H9 (cell line): ENCODE data around the gene OPALIN. TPM values are rescaled to one million over a fixed set of nuclear protein-coding genes. Genes with fewer than 3 reads are reported as not detected.

Experiments
- DNase-seq: peaks from one replicate; pipeline ENCODE4 v3.0.0-alpha.2; 2017
- H2AFZ ChIP-seq: one replicate; pipeline ENCODE4 v1.6.1; 2013; ENCODE audit warnings: mild to moderate bottlenecking, low read length, control low read depth, moderate library complexity
- H2AK5ac ChIP-seq: 2 replicates; pipeline ENCODE4 v1.6.1; 2013; ENCODE audit warnings: low read length, control low read depth, mixed read lengths; ENCODE audit not compliant: insufficient read length
- H2BK120ac ChIP-seq: one replicate; pipeline ENCODE4 v1.6.1; 2013; ENCODE audit warnings: low read depth, mild to moderate bottlenecking, low read length, control low read depth, inconsistent platforms; ENCODE audit not compliant: poor library complexity, severe bottlenecking
- H2BK12ac ChIP-seq: 2 replicates; pipeline ENCODE4 v1.6.1; 2013; ENCODE audit warnings: low read length, control low read depth, mixed read lengths, low read depth; ENCODE audit not compliant: insufficient read length
- H2BK15ac ChIP-seq: 2 replicates; pipeline ENCODE4 v1.6.1; 2013; ENCODE audit warnings: low read depth, low read length, control low read depth
- H2BK20ac ChIP-seq: one replicate; pipeline ENCODE4 v1.6.1; 2013; ENCODE audit warnings: low read depth, mild to moderate bottlenecking, low read length, control low read depth, inconsistent platforms; ENCODE audit not compliant: poor library complexity, severe bottlenecking
- H2BK5ac ChIP-seq: 2 replicates; pipeline ENCODE4 v1.6.1; 2013; ENCODE audit warnings: low read length, control low read depth, mixed read lengths; ENCODE audit not compliant: insufficient read length
- H3K14ac ChIP-seq: 2 replicates; pipeline ENCODE4 v1.6.1; 2013; ENCODE audit warnings: low read length, control low read depth; ENCODE audit not compliant: insufficient read depth
- H3K18ac ChIP-seq: 2 replicates; pipeline ENCODE4 v1.6.1; 2013; ENCODE audit warnings: low read depth, mild to moderate bottlenecking, mixed read lengths, low read length, control low read depth; ENCODE audit not compliant: insufficient read length
- H3K23ac ChIP-seq: 2 replicates; pipeline ENCODE4 v1.6.1; 2013; ENCODE audit warnings: low read length, control low read depth, mixed read lengths, low read depth; ENCODE audit not compliant: insufficient read length
- H3K23me2 ChIP-seq: 2 replicates; pipeline ENCODE4 v1.6.1; 2013; ENCODE audit warnings: low read depth, mild to moderate bottlenecking, mixed read lengths, low read length, control low read depth; ENCODE audit not compliant: insufficient read length, poor library complexity, severe bottlenecking
- H3K27ac ChIP-seq: 2 replicates; pipeline ENCODE4 v1.5.1; 2013; ENCODE audit warnings: low read length, control low read depth, mixed read lengths, low read depth; ENCODE audit not compliant: insufficient read length
- H3K27me3 ChIP-seq: 2 replicates; pipeline ENCODE4 v1.6.1; 2013; ENCODE audit warnings: low read length, control low read depth, inconsistent platforms; ENCODE audit not compliant: insufficient read depth
- H3K4ac ChIP-seq: 2 replicates; pipeline ENCODE4 v1.6.1; 2013; ENCODE audit warnings: low read depth, mild to moderate bottlenecking, control low read depth, inconsistent platforms, low read length, moderate library complexity
- H3K4me1 ChIP-seq: 2 replicates; pipeline ENCODE4 v1.6.1; 2013; ENCODE audit warnings: low read length, control low read depth, inconsistent platforms; ENCODE audit not compliant: insufficient read depth
- H3K4me2 ChIP-seq: 2 replicates; pipeline ENCODE4 v1.6.1; 2013; ENCODE audit warnings: low read length, control low read depth, mixed read lengths; ENCODE audit not compliant: insufficient read length, insufficient read depth
- H3K56ac ChIP-seq: 2 replicates; pipeline ENCODE4 v1.6.1; 2013; ENCODE audit warnings: low read depth, mild to moderate bottlenecking, mixed read lengths, low read length, control low read depth; ENCODE audit not compliant: insufficient read length
- H3K79me1 ChIP-seq: 2 replicates; pipeline ENCODE4 v1.6.1; 2013; ENCODE audit warnings: low read depth, mild to moderate bottlenecking, moderate library complexity, low read length, control low read depth, inconsistent platforms; ENCODE audit not compliant: insufficient read depth, poor library complexity, severe bottlenecking
- H3K79me2 ChIP-seq: 2 replicates; pipeline ENCODE4 v1.6.1; 2013; ENCODE audit warnings: low read length, control low read depth, inconsistent platforms; ENCODE audit not compliant: insufficient read depth
- H3K9ac ChIP-seq: 2 replicates; pipeline ENCODE4 v1.6.1; 2013; ENCODE audit warnings: low read length, control low read depth, mixed read lengths; ENCODE audit not compliant: insufficient read length; ENCODE audit errors: extremely low read depth
- H3K9me3 ChIP-seq: one replicate; pipeline ENCODE4 v1.6.1; 2013; ENCODE audit warnings: low read depth, low read length, inconsistent platforms; ENCODE audit not compliant: control insufficient read depth
- H3T11ph ChIP-seq: one replicate; pipeline ENCODE4 v1.6.1; 2013; ENCODE audit warnings: mild to moderate bottlenecking, low read length, control low read depth, inconsistent platforms
- H4K20me1 ChIP-seq: one replicate; pipeline ENCODE4 v1.6.1; 2013; ENCODE audit not compliant: control insufficient read depth, insufficient read length, insufficient read depth
- H4K5ac ChIP-seq: 2 replicates; pipeline ENCODE4 v1.6.1; 2013; ENCODE audit warnings: low read depth, mild to moderate bottlenecking, mixed read lengths, low read length, control low read depth; ENCODE audit not compliant: insufficient read length
- H4K8ac ChIP-seq: replicated peaks from 2 replicates; pipeline ENCODE4 v1.6.1; 2013; ENCODE audit warnings: low read length, control low read depth, mixed read lengths, low read depth; ENCODE audit not compliant: insufficient read length
- H4K91ac ChIP-seq: 2 replicates; pipeline ENCODE4 v1.6.1; 2013; ENCODE audit warnings: low read depth, mild to moderate bottlenecking, moderate library complexity, mixed read lengths, low read length, control low read depth; ENCODE audit not compliant: insufficient read length
- H3K27ac Mint-ChIP-seq, 3 experiments: 2 replicates in 2 of 3; 3 replicates in 1 of 3; pipeline ENCODE4 v1.8.0; 2020 to 2021; ENCODE audit warnings: mixed read lengths in 3 of 3, mild to moderate bottlenecking in 1 of 3, moderate library complexity in 1 of 3
- H3K27me3 Mint-ChIP-seq: 2 replicates; pipeline ENCODE4 v1.8.0; 2021; ENCODE audit warnings: low read depth, mild to moderate bottlenecking, moderate library complexity, mixed read lengths
- H3K36me3 Mint-ChIP-seq, 3 experiments: 2 replicates in 2 of 3; 3 replicates in 1 of 3; pipeline ENCODE4 v1.8.0; 2020 to 2021; ENCODE audit warnings: low read depth in 3 of 3, mixed read lengths in 3 of 3; ENCODE audit not compliant: insufficient read depth in 1 of 3
- H3K4me1 Mint-ChIP-seq, 2 experiments: 2 replicates each; pipeline ENCODE4 v1.8.0; 2020; ENCODE audit warnings: mixed read lengths in 2 of 2
- H3K4me3 Mint-ChIP-seq, 2 experiments: 2 replicates in 1 of 2; 3 replicates in 1 of 2; pipeline ENCODE4 v1.8.0; 2020 to 2021; ENCODE audit warnings: mild to moderate bottlenecking in 2 of 2, mixed read lengths in 2 of 2, moderate library complexity in 1 of 2
- H3K9me3 Mint-ChIP-seq, 2 experiments: 2 replicates in 1 of 2; 3 replicates in 1 of 2; pipeline ENCODE4 v1.8.0; 2020; ENCODE audit warnings: mild to moderate bottlenecking in 2 of 2, mixed read lengths in 2 of 2, moderate library complexity in 1 of 2
- CTCF ChIP-seq: fragments of 200-600 bp; sonication (generic); conservative IDR thresholded peaks from 3 replicates; pipeline ENCODE4 v1.8.0; 2021; ENCODE audit warnings: antibody characterized with exemption, mild to moderate bottlenecking
- whole genome bisulfite sequencing: extraction: QIAGEN DNeasy Blood & Tissue Kit; methylation state at CpG from one replicate; pipeline ENCODE4 v1.1.7; 2013; ENCODE audit warnings: missing lambda C conversion rate, low lambda C conversion rate, mixed read lengths; ENCODE audit not compliant: insufficient read length; ENCODE audit errors: extremely low coverage; 5-methylcytosine and 5-hydroxymethylcytosine counted together
- long read RNA-seq: library from polyadenylated mRNA; unstranded; transcript quantifications from one replicate; pipeline ENCODE4 v2.0.0, GENCODE V29; 2020
- total RNA-seq: library from RNA; stranded (reverse); gene quantifications from 2 replicates; pipeline ENCODE4 v1.2.1, GENCODE V29; 2021

OPALIN gene
- total RNA-seq, result not detected in 2 replicates
- long read RNA-seq, result 0 reads

GRCh38 chr10:96358851-96359540 lies at the start of gene OPALIN:
TSS of gene OPALIN (minus strand) at chr10:96359002. CDS start at chr10:96358896, 106 bp downstream.
- Histone ChIP-seq H3K27me3 (no peaks in the 10 kb centered on the region; the same call in 1 of the 2 replicates), H3K18ac (no peak within 1 kb of the TSS), H4K20me1 (no peaks in the 10 kb centered on the region), H3K9ac (no peak within 1 kb of the TSS), H4K91ac (no peak within 1 kb of the TSS), H3K14ac (no peak within 1 kb of the TSS), H3K27ac (no peak within 1 kb of the TSS), H3K56ac (no peak within 1 kb of the TSS), H3T11ph (no peak within 1 kb of the TSS), H4K8ac (no peak within 1 kb of the TSS), H2AK5ac (no peak within 1 kb of the TSS), H3K4ac (no peak within 1 kb of the TSS), H3K23me2 (no peaks in the 10 kb centered on the region), H3K4me1 (no peaks in the 10 kb centered on the region), H4K5ac (no peak within 1 kb of the TSS), H2BK5ac (no peak within 1 kb of the TSS), H3K4me2 (no peak within 1 kb of the TSS), H3K23ac (no peak within 1 kb of the TSS), H3K9me3 (no peaks in the 10 kb centered on the region), H2AFZ (no peak within 1 kb of the TSS), H3K79me1 (no peaks in the 10 kb centered on the region), H2BK15ac (no peak within 1 kb of the TSS), H2BK120ac (no peak within 1 kb of the TSS), H2BK20ac (no peak within 1 kb of the TSS), H2BK12ac (no peak within 1 kb of the TSS), H3K79me2 (no peaks in the 10 kb centered on the region)
- DNase-seq, result no peak
- H3K27me3 Mint-ChIP-seq, result peaks cover 8% of the 10 kb centered on the region
- H3K36me3 Mint-ChIP-seq, result no peaks in the 10 kb centered on the region
- no CpG with 5 or more reads among the region's 7 CpGs for WGBS
- H3K4me3 Mint-ChIP-seq, result no peak within 1 kb of the TSS
- no peak within 1 kb of the TSS for H3K27ac Mint-ChIP-seq
- H3K9me3 Mint-ChIP-seq, result no peaks in the 10 kb centered on the region
- peaks cover 0 to 3% of the 10 kb centered on the region in 2 experiments; a peak in 2 of 4 replicates for H3K4me1 Mint-ChIP-seq
- TF ChIP-seq CTCF, result no peak
